T-helper 1 cell treated with Interleukin-12 subunit alpha and Interleukin-12 subunit beta and Interleukin-4 antibody, amounts not matched to agents 30 ng/mL and 1 ng/mL, for 36 hours (primary cell): Measurements from ENCODE around the gene DPP10. TPM values are rescaled to one million over a fixed set of nuclear protein-coding genes. Genes with fewer than 3 reads are reported as not detected.
"Not testable (repeated sequence)": the region's sequence is repeated elsewhere in the genome, so short reads cannot be mapped to it uniquely, and the experiment has no call there.

ENCODE experiments used
- intact Hi-C: fragments of 100-400 bp; cut with micrococcal nuclease; formaldehyde crosslinking; loops from one replicate; pipeline ENCODE4 v1.15.1; 2024
- total RNA-seq: library from RNA; stranded (reverse); gene quantifications from 2 replicates; pipeline ENCODE4 v1.2.3, GENCODE V29; 2022

DPP10 gene
- total RNA-seq = not detected in 2 replicates

DNA sequence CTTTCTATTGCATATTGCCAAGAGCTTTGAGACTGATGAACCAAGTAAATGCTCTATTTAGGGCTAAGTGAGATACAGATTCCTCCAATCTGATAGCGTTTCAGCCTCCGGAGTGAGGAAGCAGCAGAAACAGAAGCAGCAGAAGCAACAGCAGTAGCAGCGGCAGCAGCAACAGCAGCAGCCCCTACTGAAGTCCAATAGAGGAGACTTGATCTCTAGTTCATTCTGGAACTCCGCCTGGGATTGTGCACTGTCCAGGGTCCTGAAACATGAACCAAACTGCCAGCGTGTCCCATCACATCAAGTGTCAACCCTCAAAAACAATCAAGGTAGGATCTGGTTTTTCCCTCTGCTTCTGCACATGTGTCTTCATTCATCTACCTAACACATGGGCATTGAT, at the start of gene DPP10:
TSS of gene DPP10 (plus strand) at position 132 of the 400 bp plus-strand sequence.
- intact Hi-C loops = no loop called here

GRCh38 chr2:114400890-114401289, 41.6 kb upstream of the DPP10 start:
- intact Hi-C loops = no loop called here

DNA sequence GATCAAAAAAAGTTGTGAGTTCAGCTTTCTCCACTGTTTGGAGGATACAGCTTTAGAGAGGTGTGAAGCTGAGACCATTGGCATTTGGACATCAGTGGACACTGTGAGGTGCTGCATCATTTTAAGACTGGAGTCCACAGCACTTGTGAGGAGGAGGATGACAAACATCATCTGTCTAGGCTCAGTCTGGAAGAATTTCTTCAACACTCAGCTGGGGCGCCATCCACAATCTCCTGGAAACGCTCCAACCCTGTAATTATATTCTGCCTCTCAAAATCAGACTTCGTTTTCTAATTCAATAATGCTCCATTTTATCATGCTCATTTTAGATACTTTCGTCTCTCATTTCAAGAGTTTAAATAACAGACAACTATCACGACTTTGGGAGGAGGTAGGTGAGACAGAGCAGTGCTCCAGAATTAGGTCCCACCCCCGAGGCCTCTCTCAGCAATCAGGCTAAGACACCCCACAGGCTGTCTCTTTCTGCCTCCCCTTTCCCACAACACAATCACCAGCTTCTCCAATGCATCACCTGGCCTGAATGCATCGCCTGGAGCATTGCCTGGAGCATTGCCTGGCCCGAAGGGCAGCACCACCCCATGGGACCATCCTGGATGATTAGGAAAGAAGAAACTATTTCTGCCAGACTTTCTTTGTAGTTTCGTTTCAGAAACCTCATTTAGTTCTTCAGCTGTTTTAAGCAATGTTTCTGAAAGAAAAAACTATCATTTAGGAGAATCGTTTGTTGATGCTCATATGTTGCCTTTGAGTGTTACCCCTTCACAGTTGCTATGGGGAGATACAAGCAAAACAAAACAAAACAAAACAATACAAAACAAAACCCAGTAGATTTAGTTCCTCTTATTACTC, 37.0 kb upstream of the DPP10 start:
- intact Hi-C loops = no loop called here

GRCh38 chr2:114406347-114406746, 36.1 kb upstream of the DPP10 start:
- intact Hi-C loops = no loop called here

GRCh38 chr2:114407353-114407752, 35.1 kb upstream of the DPP10 start:
- intact Hi-C loops = not testable (repeated sequence)

DNA sequence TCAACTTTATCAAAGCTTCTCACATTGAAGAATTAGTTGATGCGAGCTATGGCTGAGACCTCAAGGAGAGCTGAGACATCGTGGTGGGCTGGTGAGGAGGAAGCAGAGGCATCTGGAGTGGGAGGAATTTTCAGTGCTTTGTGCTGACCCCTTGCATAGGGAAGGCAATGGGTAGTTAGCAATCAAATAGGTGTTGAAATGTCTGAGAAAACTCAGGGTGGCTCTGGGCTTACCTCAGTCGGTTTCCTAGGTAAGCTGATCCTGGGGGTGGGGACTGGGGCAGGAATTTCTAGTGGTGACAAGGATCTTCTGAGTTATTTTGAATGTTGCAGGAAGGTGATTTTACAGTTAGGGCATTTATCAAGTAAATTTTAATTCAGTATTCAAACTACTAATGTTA, 20.7 kb upstream of the DPP10 start:
- intact Hi-C loops = no loop called here

DNA sequence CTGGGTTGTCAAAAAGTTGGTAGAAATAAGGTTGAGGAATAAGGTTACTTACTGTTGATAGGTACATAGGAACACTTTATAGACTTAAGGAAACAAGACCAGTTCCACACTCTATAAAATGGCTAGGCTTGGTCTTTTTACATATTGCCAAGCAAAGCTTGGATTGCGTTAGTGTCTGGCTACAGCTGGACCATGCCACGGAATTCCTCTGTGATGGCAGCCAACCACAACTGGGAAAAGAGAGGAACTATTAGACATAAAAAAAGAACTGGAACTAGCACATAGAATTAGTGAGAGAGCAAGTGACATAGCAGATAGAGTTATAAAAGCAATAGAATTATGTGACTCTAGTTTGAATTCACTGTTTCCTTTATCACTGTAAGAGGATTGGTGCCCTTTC, 17.7 kb upstream of the DPP10 start:
- intact Hi-C loops = no loop called here

- intact Hi-C loops = no loop called here
These were observed 15.7 kb upstream of the DPP10 start for GRCh38 chr2:114426756-114427155.

- intact Hi-C loops = no loop called here
These were observed 6.1 kb upstream of the DPP10 start for GRCh38 chr2:114436329-114436728.

- intact Hi-C loops = no loop called here
These were observed 4.1 kb downstream of the DPP10 start for GRCh38 chr2:114446571-114446970.

GRCh38 chr2:114450639-114451038, 8.2 kb downstream of the DPP10 start:
- intact Hi-C loops = no loop called here

DNA sequence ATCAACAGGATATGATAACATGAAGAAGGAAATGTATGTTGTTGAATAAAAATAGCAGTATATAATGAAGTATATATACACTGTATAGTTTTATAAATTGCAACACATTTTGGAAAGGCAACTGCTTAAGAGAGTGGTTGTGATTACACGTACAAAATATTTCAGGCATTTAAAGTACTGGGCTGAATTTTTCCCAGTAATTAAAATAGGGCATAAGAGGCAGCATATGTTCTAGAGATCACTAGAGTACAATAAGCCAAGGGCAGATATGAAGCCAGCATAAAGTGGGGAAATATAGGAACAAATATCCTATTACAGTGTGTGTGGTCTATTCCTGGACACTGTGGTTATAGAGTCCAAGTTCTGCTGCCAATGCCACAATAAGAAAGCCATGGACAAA, 14.1 kb downstream of the DPP10 start:
- intact Hi-C loops = no loop called here

DNA sequence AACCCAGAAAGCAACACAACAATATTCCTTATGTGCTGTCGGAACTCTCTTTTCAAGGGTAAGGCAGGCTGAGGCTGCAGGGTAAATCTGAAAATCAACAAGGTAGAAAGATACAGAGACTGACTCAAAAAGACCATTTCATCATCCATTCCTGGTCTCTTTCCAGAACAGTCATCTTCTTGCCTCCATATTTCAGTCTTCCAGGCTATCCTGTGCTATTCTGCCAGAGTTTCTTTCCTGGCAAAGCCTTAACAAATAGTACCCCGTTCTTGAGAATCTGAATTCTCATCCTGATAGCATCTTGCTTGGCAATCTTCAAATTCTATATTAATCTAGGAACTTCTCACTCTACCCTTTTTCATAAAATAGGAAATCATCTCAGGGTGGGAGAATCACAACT, 15.5 kb downstream of the DPP10 start:
- intact Hi-C loops = no loop called here

DNA sequence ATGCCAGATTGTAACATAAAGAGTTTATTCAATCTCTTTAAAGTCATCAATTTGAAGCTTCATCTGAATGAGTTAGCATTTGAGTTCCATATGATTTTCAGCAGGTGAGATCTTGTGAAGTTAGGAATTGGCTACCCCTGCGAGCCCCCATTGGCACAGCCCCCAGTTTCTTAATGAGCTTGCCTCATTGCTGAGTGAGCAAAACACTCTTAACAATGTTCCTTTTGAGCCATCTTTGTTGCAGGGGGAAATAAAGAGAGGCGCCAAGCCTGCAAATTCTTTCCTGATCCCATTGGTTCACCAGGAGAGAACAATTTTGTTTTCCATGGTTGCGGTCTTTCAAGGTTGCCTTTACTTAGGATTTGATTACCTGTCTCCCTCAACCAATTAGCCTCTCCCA, 18.7 kb downstream of the DPP10 start:
- intact Hi-C loops = no loop called here

- intact Hi-C loops = no loop called here
These were observed 22.7 kb downstream of the DPP10 start for GRCh38 chr2:114464961-114465706.

- intact Hi-C loops = no loop called here
These were observed 25.9 kb downstream of the DPP10 start for GRCh38 chr2:114468343-114468742.

DNA sequence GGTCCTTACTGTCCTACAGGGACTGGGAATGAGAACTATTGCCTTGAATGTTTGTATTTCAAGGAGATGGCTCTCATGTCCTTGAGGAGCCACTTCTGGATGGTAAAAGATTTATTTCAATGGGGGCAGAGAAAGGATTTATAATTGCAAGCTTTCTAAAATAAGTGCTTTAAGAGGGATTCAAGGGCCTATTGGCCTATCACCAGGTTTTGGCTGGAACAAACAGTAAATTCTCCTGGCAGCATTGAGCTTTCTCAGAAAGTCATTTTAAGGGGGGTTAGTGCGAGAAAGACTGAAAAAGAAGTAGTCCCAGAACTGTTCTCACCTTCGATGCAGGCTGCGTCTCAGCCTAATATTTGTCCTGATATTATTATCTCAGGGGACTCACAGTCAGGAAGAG, 29.8 kb downstream of the DPP10 start:
- intact Hi-C loops = no loop called here

DNA sequence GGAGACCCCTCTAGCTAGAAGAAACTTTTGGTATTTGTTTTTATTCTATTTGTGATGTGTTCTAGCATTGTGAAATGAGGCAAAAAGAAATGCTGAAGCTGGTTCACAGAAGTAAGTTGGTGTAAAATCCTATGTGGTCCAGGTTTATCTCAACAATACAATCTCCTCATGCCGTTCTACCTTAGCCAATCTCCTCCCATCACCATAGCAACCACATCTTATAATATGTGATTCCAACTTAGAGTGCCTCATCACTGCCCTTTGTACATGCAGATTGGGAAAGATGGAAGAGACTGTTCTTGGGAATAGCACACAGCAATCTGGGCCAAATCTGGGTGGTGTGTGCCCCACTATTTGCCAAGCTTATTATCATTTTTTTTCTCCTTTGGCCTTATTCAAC, 30.3 kb downstream of the DPP10 start:
- intact Hi-C loops = no loop called here

GRCh38 chr2:114488841-114489530, 46.5 kb downstream of the DPP10 start:
- intact Hi-C loops = no loop called here

GRCh38 chr2:114495046-114495445, 52.6 kb downstream of the DPP10 start:
- intact Hi-C loops = no loop called here

GRCh38 chr2:114496959-114497358, 54.5 kb downstream of the DPP10 start:
- intact Hi-C loops = no loop called here

DNA sequence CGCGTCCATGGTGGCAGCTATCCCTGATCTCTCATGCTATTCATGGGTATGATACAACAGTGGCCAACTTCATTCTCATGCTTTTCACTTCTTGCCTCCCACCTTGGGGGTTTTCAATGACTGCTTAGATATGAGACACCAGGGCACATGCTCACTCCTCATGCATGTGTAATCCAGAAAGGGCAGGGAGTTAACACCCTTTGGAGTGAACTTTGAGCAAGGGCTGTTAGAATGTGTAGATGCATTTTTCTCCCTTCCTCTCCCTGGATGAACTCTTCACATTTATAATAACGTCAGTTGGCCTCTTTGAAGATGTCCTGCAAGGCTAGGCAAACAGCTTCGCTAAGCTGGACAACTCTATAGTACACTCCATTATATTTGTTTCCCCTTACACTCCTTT, 56.7 kb downstream of the DPP10 start:
- intact Hi-C loops = no loop called here
